DMS153 (cell line): ENCODE results near the gene MIPOL1.

Experiments
- DNase-seq: peaks from one replicate; lab custom pipeline; 2025; lab: John Stamatoyannopoulos, UW

The MIPOL1 gene

GRCh38 chr14:37588667-37588955 lies 390.9 kb downstream of the MIPOL1 start:
- peak; percentile 38 for DNase-seq

DNA sequence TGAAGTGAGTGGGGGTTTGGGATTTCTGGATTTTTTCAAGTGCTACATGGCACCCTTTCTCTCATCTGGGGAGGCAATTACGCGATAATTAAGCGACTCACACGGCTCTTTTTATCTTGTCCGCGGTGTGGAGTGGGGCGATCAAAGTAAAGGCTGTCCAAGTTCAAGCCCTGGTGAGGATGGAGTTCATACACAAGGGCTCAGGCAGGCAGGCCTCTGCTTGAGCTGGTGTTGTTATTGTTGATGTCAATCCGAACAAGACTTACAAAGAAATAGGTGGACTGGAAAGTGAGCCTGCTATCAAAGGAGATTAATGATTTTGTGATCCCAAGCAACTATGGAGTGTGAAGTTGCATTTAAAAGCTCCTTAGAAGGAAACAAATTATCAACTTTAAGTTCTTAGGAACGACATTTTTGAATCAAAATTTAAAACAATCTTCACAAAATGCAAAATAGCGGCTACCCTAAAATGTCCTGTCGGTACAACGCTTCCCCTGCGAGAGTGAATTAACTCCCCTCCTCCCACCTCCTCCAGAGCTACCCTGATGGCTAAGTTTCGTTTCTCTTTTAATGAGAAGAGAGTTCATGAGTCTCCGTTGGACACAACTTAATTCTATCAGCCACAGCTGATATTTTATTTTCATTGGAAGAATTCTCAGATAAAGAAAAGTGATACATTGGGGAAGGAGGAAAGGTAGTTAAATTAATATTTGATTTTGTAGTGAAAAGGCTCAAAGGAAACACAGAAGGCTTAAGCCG lies 391.4 kb downstream of the MIPOL1 start:
- DNase-seq, result peak; percentile 36

DNA sequence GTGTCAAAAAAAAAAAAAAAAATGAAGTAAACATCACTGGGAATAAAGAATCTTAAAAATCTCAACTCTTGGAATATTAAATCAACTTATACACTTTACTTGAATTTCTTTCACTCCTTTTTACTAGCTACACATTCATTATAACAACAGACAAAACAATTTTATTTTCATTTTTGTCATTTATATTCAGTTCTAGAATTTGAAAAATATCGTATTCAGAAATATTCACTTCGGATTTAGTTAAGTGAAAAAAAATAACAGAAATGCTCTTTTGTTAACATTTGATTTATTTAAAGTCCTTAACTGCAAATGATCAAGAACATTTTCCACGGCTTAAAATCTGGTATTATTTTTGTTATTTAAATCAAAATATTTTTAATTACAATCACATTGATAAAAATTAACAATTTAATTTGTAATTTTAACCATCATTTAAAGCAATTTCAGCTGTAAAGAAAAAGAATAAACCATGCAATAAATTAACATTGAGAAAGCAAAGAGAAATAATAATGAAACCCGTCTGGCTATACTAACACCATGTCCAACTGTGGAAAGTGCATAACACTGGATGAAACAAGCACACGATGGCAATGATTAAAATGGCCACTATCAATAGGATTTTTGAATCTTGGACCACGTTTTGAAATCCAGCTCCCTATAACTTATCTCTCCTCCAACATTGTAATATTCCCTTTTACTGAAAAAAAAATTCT lies 392.1 kb downstream of the MIPOL1 start:
- DNase-seq, result peak; percentile 31

- DNase-seq, result peak; percentile 42
These were observed 392.8 kb downstream of the MIPOL1 start for GRCh38 chr14:37590428-37591139.

DNA sequence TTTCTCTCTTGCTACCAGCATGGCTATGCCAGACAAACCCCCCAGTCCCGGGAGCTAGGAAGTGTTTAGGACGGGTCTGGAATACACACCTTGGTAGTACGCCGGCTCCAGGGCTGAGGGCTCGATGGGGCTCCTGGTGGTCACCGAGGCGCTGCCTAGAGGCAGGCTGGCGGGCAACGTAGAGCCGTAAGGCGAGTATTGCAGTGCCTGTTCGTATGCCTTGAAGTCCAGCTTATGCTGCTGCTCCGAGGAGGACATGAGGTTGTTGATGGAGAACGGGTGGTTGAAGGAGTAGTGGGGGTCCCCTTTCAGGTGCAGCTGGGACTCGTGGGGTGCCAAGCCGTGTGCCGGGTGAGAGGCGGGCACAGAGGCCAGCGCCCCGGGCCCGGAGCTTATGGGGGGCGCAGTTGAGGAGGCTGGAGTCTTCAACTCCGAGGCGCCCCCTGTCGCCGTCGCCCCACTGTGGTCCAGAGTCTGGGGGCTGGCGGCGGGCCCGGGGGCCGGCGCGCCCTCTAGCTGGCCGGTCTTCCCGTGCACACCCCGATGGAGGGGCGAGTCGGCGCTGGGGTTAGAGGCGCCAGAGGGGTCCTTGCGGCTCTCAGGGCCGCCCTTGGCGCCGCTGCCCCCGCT lies 393.7 kb downstream of the MIPOL1 start:
- peak; percentile 67 for DNase-seq

GRCh38 chr14:37591941-37592481 lies 394.3 kb downstream of the MIPOL1 start:
- DNase-seq, result peak; percentile 67

GRCh38 chr14:37592482-37593408 lies 395.0 kb downstream of the MIPOL1 start:
- peak; percentile 30 for DNase-seq

- no peak for DNase-seq
These were observed 395.9 kb downstream of the MIPOL1 start for GRCh38 chr14:37593511-37594237.

DNA sequence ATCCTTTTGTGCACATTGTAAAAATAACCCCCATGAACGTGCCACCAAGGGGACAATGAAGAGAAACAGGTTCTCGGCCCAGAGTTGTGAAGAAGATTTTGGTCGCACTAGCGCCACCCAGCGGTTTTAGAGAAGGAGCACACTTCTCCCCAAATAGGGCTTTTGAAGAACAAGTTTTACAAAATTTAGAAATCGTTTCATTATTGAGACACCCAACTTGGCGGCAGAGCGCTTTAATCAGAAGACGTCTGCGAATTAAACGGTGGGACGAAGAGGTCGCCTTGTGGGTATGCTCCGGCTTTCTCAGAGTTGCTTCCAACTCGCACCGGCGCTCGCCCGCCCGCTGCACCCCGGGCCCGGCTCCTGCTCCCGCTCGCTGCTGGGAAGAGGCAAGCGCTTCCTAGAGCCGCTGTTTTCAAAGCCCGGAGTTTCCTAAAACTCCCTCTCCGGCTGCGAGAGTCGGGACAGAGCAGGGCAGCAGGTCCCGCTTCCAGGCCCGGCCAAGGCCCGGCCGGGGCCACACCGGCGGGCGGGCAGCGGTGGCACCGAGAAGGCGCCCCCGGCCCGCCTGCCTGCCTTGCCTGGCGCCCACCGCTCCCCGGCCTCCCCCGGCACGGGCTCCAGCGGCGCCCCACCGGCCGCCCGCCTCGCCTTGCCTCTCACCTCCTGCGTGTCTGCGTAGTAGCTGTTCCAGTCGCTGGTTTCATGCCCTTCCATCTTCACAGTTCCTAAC lies 396.7 kb downstream of the MIPOL1 start:
- peak; percentile 83 for DNase-seq

- peak; percentile 94 for DNase-seq
These were observed 397.5 kb downstream of the MIPOL1 start, which contains the start of the genes FOXA1 and TTC6 for GRCh38 chr14:37594971-37595808. Gene FOXA1 (minus strand): TSS chr14:37595249. CDS start chr14:37594972, 277 bp downstream. Gene TTC6 (plus strand): TSS chr14:37595629. CDS start chr14:37622065, 26,436 bp downstream.

GRCh38 chr14:37595809-37596621 lies 398.3 kb downstream of the MIPOL1 start:
- DNase-seq, result peak; percentile 98

GRCh38 chr14:37596790-37597472 lies 399.2 kb downstream of the MIPOL1 start:
- DNase-seq, result no peak

DNA sequence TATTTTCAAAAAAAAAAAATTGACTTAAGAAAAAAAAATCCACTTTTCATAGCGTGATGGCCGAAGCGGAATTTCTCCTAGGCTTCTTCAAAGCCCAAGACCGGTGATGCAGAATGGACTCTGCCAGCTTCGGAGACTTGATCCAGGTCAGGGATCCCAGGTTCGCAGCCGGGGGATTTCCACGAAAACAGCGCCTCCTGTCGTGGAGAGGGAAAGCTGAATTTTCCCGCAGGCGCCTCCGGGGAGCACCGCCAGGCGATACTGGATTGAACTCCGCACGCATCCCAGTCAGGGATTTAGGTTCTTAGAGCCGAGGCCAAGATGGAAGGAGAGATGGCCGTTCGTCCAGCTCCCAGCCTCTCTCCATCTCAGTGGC lies 399.8 kb downstream of the MIPOL1 start:
- peak; percentile 83 for DNase-seq

GRCh38 chr14:37597914-37598746 lies 400.4 kb downstream of the MIPOL1 start:
- DNase-seq, result peak; percentile 56

DNA sequence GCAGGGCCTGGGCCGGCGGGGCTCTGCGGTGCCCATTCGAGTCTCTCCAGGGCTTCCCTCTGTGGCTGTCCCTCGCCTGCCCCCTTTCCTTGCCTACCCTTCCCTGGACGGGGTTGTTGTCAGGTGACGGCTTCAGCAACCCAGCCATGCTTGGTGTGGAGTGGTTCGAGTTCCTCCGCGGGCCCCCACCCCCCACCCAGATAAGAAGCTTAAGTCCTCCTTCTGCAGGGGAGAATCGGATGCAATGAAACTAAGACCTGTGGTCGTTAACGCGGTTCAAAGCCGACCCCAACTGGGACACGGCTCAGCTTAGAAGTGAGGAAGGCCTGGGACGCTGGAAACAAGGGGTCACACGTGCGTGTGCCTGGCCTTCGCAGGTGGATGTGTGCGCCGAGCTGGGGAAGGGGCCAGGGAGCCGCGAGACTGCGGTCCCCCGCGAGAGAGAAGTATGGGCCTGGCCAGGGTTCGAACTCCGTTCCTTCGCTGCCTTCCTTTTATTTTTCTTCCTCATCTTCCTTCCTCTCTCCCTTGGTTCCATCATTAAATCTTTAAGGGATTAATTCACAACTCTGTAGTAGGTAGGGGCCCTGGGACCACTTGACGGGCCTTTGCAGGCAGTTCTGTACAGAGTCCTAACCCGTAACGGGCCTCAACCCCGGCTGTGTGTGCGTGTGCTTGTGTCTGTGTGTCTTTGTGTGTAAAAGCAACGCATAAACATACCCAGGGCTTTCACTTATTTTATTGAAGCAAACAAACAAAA lies 401.2 kb downstream of the MIPOL1 start:
- no peak for DNase-seq
